Endothelial cell of umbilical vein (primary cell): Measurements from ENCODE around the gene HIVEP3. TPM values are rescaled to one million over a fixed set of nuclear protein-coding genes. Genes with fewer than 3 reads are reported as not detected.

Source experiments
- BruUV-seq: library from RNA; stranded (reverse); fragments of 400-500 nt; replicated peaks from 2 replicates; lab custom pipeline; 2021; lab: Mats Ljungman, UMichigan
- CTCF ChIA-PET: fragments of 300-600, 350-600 bp; sonication (Branson Sonifier 250); formaldehyde crosslinking; loops from one replicate; lab custom pipeline; 2021; ENCODE audit warnings: antibody characterized with exemption, inconsistent platforms; lab: Charles Lee
- POLR2A ChIA-PET: fragments of 300-600, 350-600 bp; sonication (Branson Sonifier 250); formaldehyde crosslinking; loops from one replicate; lab custom pipeline; 2021; ENCODE audit warnings: antibody characterized with exemption, inconsistent platforms; lab: Charles Lee
- DNase-seq: peaks from one replicate; pipeline ENCODE4 v3.0.0-alpha.2; 2011; ENCODE audit warnings: low read depth, low spot score
- FAIRE-seq: peaks from 2 replicates; lab custom pipeline; 2011; peaks lifted over from hg19 to GRCh38; lab: Jason Lieb, UNC
- H2AFZ ChIP-seq: 2 replicates; pipeline ENCODE4 v1.6.0; 2012; ENCODE audit warnings: low read depth, low read length, control low read depth, inconsistent platforms
- H3K27ac ChIP-seq: 2 replicates; pipeline ENCODE4 v1.5.1; 2011; ENCODE audit warnings: low read depth, mild to moderate bottlenecking, control low read depth, low read length, moderate library complexity; ENCODE audit not compliant: insufficient read depth
- H3K27me3 ChIP-seq, 2 experiments: 2 replicates each; pipeline versions ENCODE4 v1.6.0 to v1.6.1; 2011; ENCODE audit warnings: low read length in 2 of 2, mixed read lengths in 1 of 2; ENCODE audit not compliant: control insufficient read depth in 2 of 2, insufficient read depth in 2 of 2
- H3K36me3 ChIP-seq, 2 experiments: 2 replicates in 1 of 2; 3 replicates in 1 of 2; pipeline ENCODE4 v1.5.1; 2011; ENCODE audit warnings: low read length in 2 of 2, mild to moderate bottlenecking in 1 of 2, moderate library complexity in 1 of 2; ENCODE audit not compliant: control insufficient read depth in 2 of 2, insufficient read depth in 2 of 2; ENCODE audit errors: extremely low read depth in 1 of 2
- H3K4me1 ChIP-seq: 3 replicates; pipeline ENCODE4 v1.5.1; 2011; ENCODE audit warnings: mild to moderate bottlenecking, low read length; ENCODE audit not compliant: control insufficient read depth, insufficient read depth; ENCODE audit errors: extremely low read depth
- H3K4me2 ChIP-seq: 2 replicates; pipeline ENCODE4 v1.6.1; 2011; ENCODE audit warnings: low read length, control low read depth, mixed read lengths; ENCODE audit not compliant: insufficient read depth
- H3K4me3 ChIP-seq, 3 experiments: fragments of 200-600 bp in 1 of 3; sonication (generic), shearing (Covaris generic) in 1 of 3; replicated peaks in 1 of 3; 2 replicates each; pipeline ENCODE4 v1.5.1; 2011 to 2016; ENCODE audit warnings: control low read depth in 3 of 3, low read length in 3 of 3, mild to moderate bottlenecking in 2 of 3, inconsistent platforms in 1 of 3, low read depth in 1 of 3, moderate library complexity in 1 of 3; ENCODE audit not compliant: insufficient read depth in 1 of 3
- H3K79me2 ChIP-seq: 2 replicates; pipeline ENCODE4 v1.6.0; 2012; ENCODE audit warnings: low read length, inconsistent platforms; ENCODE audit not compliant: control insufficient read depth, insufficient read depth
- H3K9ac ChIP-seq: replicated peaks from 2 replicates; pipeline ENCODE3; 2011; ENCODE audit warnings: low read length, control low read depth; ENCODE audit not compliant: insufficient read depth; ENCODE audit errors: extremely low read depth
- H3K9me1 ChIP-seq: replicated peaks from 3 replicates; pipeline ENCODE4 v1.6.0; 2011; ENCODE audit warnings: mild to moderate bottlenecking, low read length; ENCODE audit not compliant: control insufficient read depth, insufficient read depth; ENCODE audit errors: extremely low read depth
- H3K9me3 ChIP-seq: replicated peaks from 2 replicates; pipeline ENCODE4 v1.5.1; 2012; ENCODE audit warnings: low read length, inconsistent platforms; ENCODE audit not compliant: control insufficient read depth, insufficient read depth
- H4K20me1 ChIP-seq: replicated peaks from 2 replicates; pipeline ENCODE3; 2011; ENCODE audit warnings: mild to moderate bottlenecking, low read length; ENCODE audit not compliant: control insufficient read depth, insufficient read depth; ENCODE audit errors: extremely low read depth
- CTCF ChIP-seq, 2 donors: IDR thresholded peaks; 1 replicate in 1 of 2; 2 replicates in 1 of 2; pipeline ENCODE4 v1.5.1; 2011; ENCODE audit warnings: low read length in 2 of 2, mild to moderate bottlenecking in 2 of 2, moderate library complexity in 2 of 2, control low read depth in 1 of 2, inconsistent platforms in 1 of 2, low read depth in 1 of 2; ENCODE audit not compliant: insufficient read depth in 1 of 2; ENCODE audit errors: extremely low read depth in 1 of 2
- EZH2 ChIP-seq: IDR thresholded peaks from 2 replicates; pipeline ENCODE4 v1.6.1; 2012; ENCODE audit warnings: borderline replicate concordance, low read depth, mild to moderate bottlenecking, moderate library complexity, low read length, inconsistent platforms; ENCODE audit not compliant: severe bottlenecking
- FOS ChIP-seq: IDR thresholded peaks from 2 replicates; pipeline ENCODE4 v1.6.1; 2011; ENCODE audit warnings: mild to moderate bottlenecking, low read length, moderate library complexity, borderline replicate concordance; ENCODE audit not compliant: insufficient read depth
- GATA2 ChIP-seq: IDR thresholded peaks from 2 replicates; pipeline ENCODE4 v1.7.0; 2011; ENCODE audit warnings: low read depth, mild to moderate bottlenecking, moderate library complexity, mixed read lengths, low read length; ENCODE audit not compliant: insufficient read length, insufficient read depth
- JUN ChIP-seq: IDR thresholded peaks from 2 replicates; pipeline ENCODE4 v1.6.1; 2011; ENCODE audit warnings: borderline replicate concordance, low read depth; ENCODE audit not compliant: insufficient read length, insufficient read depth
- MAX ChIP-seq: IDR thresholded peaks from 2 replicates; pipeline ENCODE4 v1.6.1; 2011; ENCODE audit not compliant: insufficient read depth, insufficient read length
- MYC ChIP-seq: IDR thresholded peaks from one replicate; pipeline ENCODE4 v1.6.1; 2011; ENCODE audit warnings: mild to moderate bottlenecking, low read depth, low read length
- POLR2A ChIP-seq: IDR thresholded peaks from 2 replicates; pipeline ENCODE4 v1.6.1; 2012; ENCODE audit warnings: low read depth, mild to moderate bottlenecking, control low read depth, low read length
- POLR2AphosphoS5 ChIP-seq: IDR thresholded peaks from 2 replicates; pipeline ENCODE4 v1.6.1; 2012; ENCODE audit warnings: low read depth, mild to moderate bottlenecking, control low read depth, low read length, moderate library complexity; ENCODE audit not compliant: insufficient read depth
- dilution Hi-C: fragments of 300-500 bp; cut with MboI; formaldehyde crosslinking; loops from one replicate; pipeline ENCODE4 v1.15.0; 2019; ENCODE audit warnings: low sequenced_read_pairs; ENCODE audit not compliant: extremely low pct_ligation_motif_present
- intact Hi-C: fragments of 100-400 bp; cut with micrococcal nuclease; formaldehyde crosslinking; loops from one replicate; pipeline ENCODE4 v1.10.0; 2022
- polyA plus RNA-seq, 4 experiments: library from polyadenylated mRNA; depleted of rRNA in 3 of 4; stranded (reverse) in 3 of 4; unstranded in 1 of 4; fragments of >200 nt; gene quantifications; 2 replicates each; pipeline versions ENCODE4 v1.2.1 to v1.2.3, GENCODE V29; 2011 to 2012; ENCODE audit warnings: missing spikeins in 1 of 4
- total RNA-seq: library from RNA; stranded (reverse); gene quantifications from 2 replicates; pipeline ENCODE4 v1.2.3, GENCODE V29; 2021

The HIVEP3 gene
- total and polyA plus RNA-seq, 2 donors (not counting 3 experiments of a cell fraction or from before 2014, with no cell fraction given) = 3.4 to 4.0 TPM

GRCh38 chr1:41765152-41765551 is 153.6 kb downstream of the HIVEP3 start:
- intact Hi-C loops = no loop called here
- Histone ChIP-seq H3K4me1 (peaks cover 5% of the 10 kb centered on the region), H3K27ac (no peak overlapping the region), H3K27me3 (no peaks in the 10 kb centered on the region), H3K79me2 (no peaks in the 10 kb centered on the region), H3K9ac (no peak overlapping the region), H2AFZ (no peak overlapping the region), H3K9me3 (no peaks in the 10 kb centered on the region), H3K9me1 (no peaks in the 10 kb centered on the region), H3K4me3 (no peak overlapping the region), H3K4me2 (no peak overlapping the region), H3K36me3 (no peaks in the 10 kb centered on the region), H4K20me1 (no peaks in the 10 kb centered on the region)
- dilution Hi-C loops = no loop called here
- no peak for TF ChIP-seq POLR2AphosphoS5
- TF ChIP-seq JUN = no peak
- no peak for TF ChIP-seq CTCF (IDR thresholded peaks at IDR 0.05; ENCODE audit: extremely low read depth in 1 of 2, insufficient read depth in 1 of 2, low read depth in 1 of 2, low read length in 2 of 2)
- no peak for TF ChIP-seq MYC
- TF ChIP-seq POLR2A = no peak
- DNase-seq (no peak), FAIRE-seq (no peak)
- CTCF ChIA-PET = interaction anchor here (0.9 to 1.4 kb wide), 2 partner anchors 10 to 11 kb away, joined by 3 read pairs; no protein-coding TSS in a partner anchor
- POLR2A ChIA-PET = no interaction called here
- no TSS peak for BruUV-seq

GRCh38 chr1:41764656-41765055 is 154.1 kb downstream of the HIVEP3 start:
- FAIRE-seq = no peak
- dilution Hi-C loops (no loop called here), intact Hi-C loops (no loop called here)
- DNase-seq = no peak
- Histone ChIP-seq H3K9me3 (no peaks in the 10 kb centered on the region), H3K36me3 (no peaks in the 10 kb centered on the region), H3K4me1 (peaks cover 3% of the 10 kb centered on the region), H3K27ac (no peak overlapping the region), H3K79me2 (no peaks in the 10 kb centered on the region), H4K20me1 (no peaks in the 10 kb centered on the region), H3K9me1 (no peaks in the 10 kb centered on the region), H3K4me3 (no peak overlapping the region), H3K27me3 (no peaks in the 10 kb centered on the region), H3K4me2 (no peak overlapping the region), H2AFZ (no peak overlapping the region), H3K9ac (no peak overlapping the region)
- no TSS peak for BruUV-seq
- ChIA-PET POLR2A (no interaction called here), CTCF (interaction anchor here (0.9 to 1.4 kb wide), 2 partner anchors 10 to 12 kb away, joined by 3 read pairs; no protein-coding TSS in a partner anchor)
- TF ChIP-seq CTCF (IDR thresholded peaks at IDR 0.05; ENCODE audit: extremely low read depth in 1 of 2, insufficient read depth in 1 of 2, low read depth in 1 of 2, low read length in 2 of 2) = no peak
- TF ChIP-seq POLR2AphosphoS5 = no peak
- no peak for TF ChIP-seq GATA2
- no peak for TF ChIP-seq JUN
- TF ChIP-seq POLR2A = no peak
- TF ChIP-seq EZH2 = no peak
- TF ChIP-seq MAX = no peak
- no peak for TF ChIP-seq FOS
- TF ChIP-seq MYC = no peak
